ENCODE results near the gene ARHGAP28.

- TF ChIP-seq POLR2A (IDR thresholded peaks at IDR 0.05): no peak
- TF ChIP-seq, protein P1, sequence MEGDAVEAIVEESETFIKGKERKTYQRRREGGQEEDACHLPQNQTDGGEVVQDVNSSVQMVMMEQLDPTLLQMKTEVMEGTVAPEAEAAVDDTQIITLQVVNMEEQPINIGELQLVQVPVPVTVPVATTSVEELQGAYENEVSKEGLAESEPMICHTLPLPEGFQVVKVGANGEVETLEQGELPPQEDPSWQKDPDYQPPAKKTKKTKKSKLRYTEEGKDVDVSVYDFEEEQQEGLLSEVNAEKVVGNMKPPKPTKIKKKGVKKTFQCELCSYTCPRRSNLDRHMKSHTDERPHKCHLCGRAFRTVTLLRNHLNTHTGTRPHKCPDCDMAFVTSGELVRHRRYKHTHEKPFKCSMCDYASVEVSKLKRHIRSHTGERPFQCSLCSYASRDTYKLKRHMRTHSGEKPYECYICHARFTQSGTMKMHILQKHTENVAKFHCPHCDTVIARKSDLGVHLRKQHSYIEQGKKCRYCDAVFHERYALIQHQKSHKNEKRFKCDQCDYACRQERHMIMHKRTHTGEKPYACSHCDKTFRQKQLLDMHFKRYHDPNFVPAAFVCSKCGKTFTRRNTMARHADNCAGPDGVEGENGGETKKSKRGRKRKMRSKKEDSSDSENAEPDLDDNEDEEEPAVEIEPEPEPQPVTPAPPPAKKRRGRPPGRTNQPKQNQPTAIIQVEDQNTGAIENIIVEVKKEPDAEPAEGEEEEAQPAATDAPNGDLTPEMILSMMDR (IDR thresholded peaks at IDR 0.05): no peak
Observed at GRCh38 chr18:6712401-6712800, 17.1 kb upstream of the ARHGAP28 start.

Data from adrenal gland (tissue), 5 donors.